Parathyroid adenoma (tissue), 2 donors: ENCODE data around the gene CNGB1.

Source experiments
- H2AFZ ChIP-seq: fragments of 300-600 bp; sonication (generic); one replicate; pipeline ENCODE4 v1.7.0; 2017; ENCODE audit warnings: antibody characterized with exemption, mild to moderate bottlenecking
- H3K27ac ChIP-seq: fragments of 300-600 bp; sonication (generic); one replicate; pipeline ENCODE4 v1.7.0; 2017
- H3K27me3 ChIP-seq: fragments of 300-600 bp; sonication (generic); one replicate; pipeline ENCODE4 v1.7.0; 2017; ENCODE audit warnings: low read length; ENCODE audit not compliant: control insufficient read depth, insufficient read depth
- H3K36me3 ChIP-seq: fragments of 300-600 bp; sonication (generic); one replicate; pipeline ENCODE4 v1.7.0; 2017; ENCODE audit warnings: low read length; ENCODE audit not compliant: control insufficient read depth, insufficient read depth
- H3K4me1 ChIP-seq: fragments of 300-600 bp; sonication (generic); one replicate; pipeline ENCODE4 v1.7.0; 2017; ENCODE audit warnings: control low read depth
- H3K4me2 ChIP-seq: fragments of 300-600 bp; sonication (generic); one replicate; pipeline ENCODE4 v1.7.0; 2017; ENCODE audit warnings: low read length
- H3K4me3 ChIP-seq: fragments of 300-600 bp; sonication (generic); one replicate; pipeline ENCODE4 v1.7.0; 2017; ENCODE audit warnings: low read depth, low read length
- H3K79me2 ChIP-seq: fragments of 300-600 bp; sonication (generic); one replicate; pipeline ENCODE4 v1.7.0; 2017; ENCODE audit warnings: control low read depth
- H3K9ac ChIP-seq: fragments of 300-600 bp; sonication (generic); one replicate; pipeline ENCODE4 v1.7.0; 2017; ENCODE audit warnings: mild to moderate bottlenecking
- H3K9me3 ChIP-seq: fragments of 300-600 bp; sonication (generic); one replicate; pipeline ENCODE4 v1.7.0; 2017; ENCODE audit warnings: low read length; ENCODE audit not compliant: control insufficient read depth
- CTCF ChIP-seq: fragments of 300-600 bp; sonication (generic); IDR thresholded peaks from one replicate; pipeline ENCODE4 v1.7.0; 2017; ENCODE audit warnings: antibody characterized with exemption, mild to moderate bottlenecking
- donor health status: primary hyperparathyroidism.

Gene CNGB1

GRCh38 chr16:57957673-57958392, 13.1 kb downstream of the CNGB1 start:
- Histone ChIP-seq H3K4me1 (no peaks in the 10 kb centered on the region), H3K9me3 (no peaks in the 10 kb centered on the region), H3K36me3 (no peaks in the 10 kb centered on the region), H3K4me2 (no peak overlapping the region), H3K27me3 (no peaks in the 10 kb centered on the region), H3K9ac (no peak overlapping the region), H3K27ac (no peak overlapping the region), H2AFZ (no peak overlapping the region), H3K79me2 (no peaks in the 10 kb centered on the region), H3K4me3 (no peak overlapping the region)
- no peak for TF ChIP-seq CTCF

- no peak for TF ChIP-seq CTCF
- Histone ChIP-seq H3K9me3 (no peaks in the 10 kb centered on the region), H2AFZ (no peak overlapping the region), H3K4me3 (no peak overlapping the region), H3K36me3 (no peaks in the 10 kb centered on the region), H3K4me2 (no peak overlapping the region), H3K27me3 (no peaks in the 10 kb centered on the region), H3K79me2 (no peaks in the 10 kb centered on the region), H3K9ac (no peak overlapping the region), H3K4me1 (no peaks in the 10 kb centered on the region), H3K27ac (no peak overlapping the region)
Measured at GRCh38 chr16:57956924-57957672, 13.8 kb downstream of the CNGB1 start.

- H3K4me3 ChIP-seq, result no peak overlapping the region
- no peaks in the 10 kb centered on the region for H3K79me2 ChIP-seq
- H3K36me3 ChIP-seq, result no peaks in the 10 kb centered on the region
- H3K9ac ChIP-seq, result no peak overlapping the region
- H3K4me2 ChIP-seq, result no peak overlapping the region
- H3K4me1 ChIP-seq, result no peaks in the 10 kb centered on the region
- TF ChIP-seq CTCF, result no peak
- H3K27ac ChIP-seq, result no peak overlapping the region
- no peaks in the 10 kb centered on the region for H3K27me3 ChIP-seq
- H2AFZ ChIP-seq, result no peak overlapping the region
- no peaks in the 10 kb centered on the region for H3K9me3 ChIP-seq
Measured at GRCh38 chr16:57956270-57956808, 14.6 kb downstream of the CNGB1 start.

GRCh38 chr16:57955572-57956188, 15.2 kb downstream of the CNGB1 start:
- H3K36me3 ChIP-seq, result no peaks in the 10 kb centered on the region
- H3K4me1 ChIP-seq, result no peaks in the 10 kb centered on the region
- H3K27ac ChIP-seq, result no peak overlapping the region
- no peak overlapping the region for H3K4me2 ChIP-seq
- no peak overlapping the region for H3K9ac ChIP-seq
- H3K4me3 ChIP-seq, result no peak overlapping the region
- H3K9me3 ChIP-seq, result no peaks in the 10 kb centered on the region
- H3K27me3 ChIP-seq, result no peaks in the 10 kb centered on the region
- H3K79me2 ChIP-seq, result no peaks in the 10 kb centered on the region
- TF ChIP-seq CTCF, result peak; percentile 25
- peak overlapping the region; percentile 1 for H2AFZ ChIP-seq
